Measurements from ENCODE around the gene RFTN1.

The RFTN1 gene

GRCh38 chr3:16474216-16474615, 39.3 kb downstream of the RFTN1 start:
- H3K4me3 ChIP-seq (ENCODE audit: low read length) = no peak overlapping the region
- TF ChIP-seq, protein P1, sequence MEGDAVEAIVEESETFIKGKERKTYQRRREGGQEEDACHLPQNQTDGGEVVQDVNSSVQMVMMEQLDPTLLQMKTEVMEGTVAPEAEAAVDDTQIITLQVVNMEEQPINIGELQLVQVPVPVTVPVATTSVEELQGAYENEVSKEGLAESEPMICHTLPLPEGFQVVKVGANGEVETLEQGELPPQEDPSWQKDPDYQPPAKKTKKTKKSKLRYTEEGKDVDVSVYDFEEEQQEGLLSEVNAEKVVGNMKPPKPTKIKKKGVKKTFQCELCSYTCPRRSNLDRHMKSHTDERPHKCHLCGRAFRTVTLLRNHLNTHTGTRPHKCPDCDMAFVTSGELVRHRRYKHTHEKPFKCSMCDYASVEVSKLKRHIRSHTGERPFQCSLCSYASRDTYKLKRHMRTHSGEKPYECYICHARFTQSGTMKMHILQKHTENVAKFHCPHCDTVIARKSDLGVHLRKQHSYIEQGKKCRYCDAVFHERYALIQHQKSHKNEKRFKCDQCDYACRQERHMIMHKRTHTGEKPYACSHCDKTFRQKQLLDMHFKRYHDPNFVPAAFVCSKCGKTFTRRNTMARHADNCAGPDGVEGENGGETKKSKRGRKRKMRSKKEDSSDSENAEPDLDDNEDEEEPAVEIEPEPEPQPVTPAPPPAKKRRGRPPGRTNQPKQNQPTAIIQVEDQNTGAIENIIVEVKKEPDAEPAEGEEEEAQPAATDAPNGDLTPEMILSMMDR (conservative IDR thresholded peaks at IDR 0.05; ENCODE audit: low read length) = no peak
- DNase-seq (ENCODE audit: low read depth) = peak; percentile 33

DNA sequence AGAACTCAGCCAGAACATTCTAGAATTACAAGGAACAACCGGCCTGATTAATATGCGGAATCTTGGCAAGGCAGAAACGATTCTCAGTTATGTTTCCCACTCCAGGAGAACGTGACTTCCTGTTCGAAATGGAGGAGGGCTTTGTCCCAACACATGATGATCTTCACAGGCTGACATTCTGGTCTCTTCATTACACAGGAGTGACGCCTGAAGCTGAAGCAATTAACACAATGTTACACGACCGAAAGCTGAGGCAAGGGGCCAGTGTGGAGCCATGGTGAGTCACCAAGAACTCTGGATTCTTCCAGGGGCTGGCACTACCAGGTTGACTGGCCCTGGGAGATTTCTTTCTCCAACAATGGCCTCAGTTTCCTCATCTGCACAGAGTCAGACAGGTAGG, 40.9 kb downstream of the RFTN1 start:
- no peak overlapping the region for H3K4me3 ChIP-seq (ENCODE audit: low read length)
- TF ChIP-seq, protein P1 (conservative IDR thresholded peaks at IDR 0.05; ENCODE audit: low read length) = no peak
- no peak for DNase-seq (ENCODE audit: low read depth)

- TF ChIP-seq, protein P1 (conservative IDR thresholded peaks at IDR 0.05; ENCODE audit: low read length) = no peak
- no peak overlapping the region for H3K4me3 ChIP-seq (ENCODE audit: low read length)
- DNase-seq (ENCODE audit: low read depth) = no peak
Observed at GRCh38 chr3:16471897-16472296, 41.6 kb downstream of the RFTN1 start.

DNA sequence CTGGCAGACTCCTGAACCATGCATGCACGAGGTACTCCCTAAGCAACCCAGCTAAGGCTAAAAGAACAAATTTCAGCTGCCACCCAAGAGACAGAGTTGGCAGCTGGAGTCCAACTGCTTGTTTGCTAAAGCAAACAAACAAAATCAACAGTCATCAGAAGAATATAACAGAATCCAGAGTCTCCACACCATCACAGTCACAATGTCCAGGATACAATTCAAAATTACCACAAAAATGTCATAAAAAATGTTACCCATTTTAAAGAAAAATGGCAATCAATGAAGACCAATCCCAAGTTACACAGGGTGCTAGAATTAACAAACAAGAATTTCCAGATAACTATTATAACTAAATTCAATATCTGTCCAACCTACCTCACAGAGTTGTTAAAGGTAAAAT, 42.9 kb downstream of the RFTN1 start:
- H3K4me3 ChIP-seq (ENCODE audit: low read length) = no peak overlapping the region
- TF ChIP-seq, protein P1 (conservative IDR thresholded peaks at IDR 0.05; ENCODE audit: low read length) = no peak
- DNase-seq (ENCODE audit: low read depth) = no peak

DNA sequence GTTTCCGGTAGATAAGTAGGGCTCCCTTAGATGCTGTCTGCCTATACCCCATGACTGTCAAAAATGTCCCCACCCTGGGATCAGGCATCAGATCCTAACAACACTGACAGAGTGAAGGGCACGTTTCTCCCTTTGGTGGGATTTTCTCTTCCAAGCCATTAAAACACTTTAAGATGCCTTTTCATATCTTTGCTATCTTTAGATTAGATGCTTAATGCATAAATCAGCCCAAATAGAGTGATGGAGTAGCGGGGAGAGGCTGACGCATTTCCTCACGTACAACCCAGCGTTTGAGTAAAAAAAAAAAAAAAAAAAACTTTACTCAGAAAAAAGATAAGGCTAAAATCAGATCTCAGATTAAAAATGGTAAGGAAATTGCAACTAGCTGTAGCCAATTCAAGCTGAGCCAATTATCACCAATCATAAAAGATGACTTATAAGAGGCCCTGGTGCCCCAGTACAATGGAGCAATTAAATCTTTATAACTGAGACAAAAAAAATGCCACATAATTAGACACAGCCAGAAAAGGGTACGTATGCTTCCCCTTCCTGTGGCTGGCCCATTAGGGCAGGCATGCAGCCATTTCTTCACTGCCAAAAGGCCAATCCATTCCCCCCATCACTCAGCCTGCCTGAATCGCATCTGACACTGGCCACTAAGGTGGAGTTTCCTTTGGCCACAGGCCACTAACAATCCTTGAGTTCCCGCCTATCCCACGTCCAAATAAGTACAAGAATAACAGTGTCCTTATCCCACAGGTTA, 45.0 kb downstream of the RFTN1 start:
- TF ChIP-seq, protein P1 (conservative IDR thresholded peaks at IDR 0.05; ENCODE audit: low read length) = no peak
- no peak for DNase-seq (ENCODE audit: low read depth)
- H3K4me3 ChIP-seq (ENCODE audit: low read length) = no peak overlapping the region

DNA sequence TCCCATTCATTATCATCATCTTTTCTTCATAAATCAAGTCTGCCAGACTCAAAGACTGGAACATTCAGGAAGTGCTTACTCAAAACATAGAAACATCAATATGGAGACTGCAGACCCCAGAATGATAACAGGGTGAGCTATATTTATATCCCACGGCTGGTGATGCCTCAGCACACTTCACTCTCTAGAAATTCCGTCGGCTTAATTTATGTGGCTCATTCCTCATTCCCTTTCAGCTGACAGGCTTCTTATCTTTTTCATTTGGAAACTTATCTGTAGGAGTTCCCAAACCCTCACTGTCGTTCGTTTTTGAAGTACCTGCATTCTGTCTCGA, 45.5 kb downstream of the RFTN1 start:
- TF ChIP-seq, protein P1 (conservative IDR thresholded peaks at IDR 0.05; ENCODE audit: low read length) = no peak
- no peak overlapping the region for H3K4me3 ChIP-seq (ENCODE audit: low read length)
- DNase-seq (ENCODE audit: low read depth) = no peak

GRCh38 chr3:16467393-16467792, 46.1 kb downstream of the RFTN1 start:
- TF ChIP-seq, protein P1 (conservative IDR thresholded peaks at IDR 0.05; ENCODE audit: low read length) = no peak
- DNase-seq (ENCODE audit: low read depth) = no peak
- H3K4me3 ChIP-seq (ENCODE audit: low read length) = no peak overlapping the region

Data from AG10803 (cell line).